ENCODE measurements around the gene LDHD. TPM values are rescaled to one million over a fixed set of nuclear protein-coding genes. Genes with fewer than 3 reads are reported as not detected.

LDHD gene
- polyA plus RNA-seq, 3 donors, result 4.3 to 7.3 (median 6.8) TPM

DNA sequence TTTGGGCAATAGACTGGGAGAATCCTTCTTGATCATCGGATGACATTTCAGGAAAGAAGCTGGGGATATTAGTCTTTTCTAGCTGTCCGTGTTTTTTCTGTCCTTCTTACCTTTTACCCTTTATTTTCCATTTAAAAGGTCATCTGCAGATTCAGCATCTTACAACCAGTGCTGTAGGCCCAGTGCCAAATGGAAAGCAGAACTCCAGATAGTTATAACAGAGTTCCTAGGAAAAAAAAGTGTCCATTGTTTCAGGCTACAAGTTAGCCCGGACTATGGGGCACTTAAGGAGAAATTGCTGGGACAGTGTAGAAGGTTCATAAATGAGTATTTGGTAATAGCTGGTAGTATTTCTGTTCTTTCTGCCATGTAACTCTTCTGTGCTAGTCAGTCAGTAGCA, 28.4 kb downstream of the LDHD start:
- DNase-seq (ENCODE audit: extremely low read depth in 1 of 11, low read depth in 9 of 11, low spot score in 4 of 11), result no peak

DNA sequence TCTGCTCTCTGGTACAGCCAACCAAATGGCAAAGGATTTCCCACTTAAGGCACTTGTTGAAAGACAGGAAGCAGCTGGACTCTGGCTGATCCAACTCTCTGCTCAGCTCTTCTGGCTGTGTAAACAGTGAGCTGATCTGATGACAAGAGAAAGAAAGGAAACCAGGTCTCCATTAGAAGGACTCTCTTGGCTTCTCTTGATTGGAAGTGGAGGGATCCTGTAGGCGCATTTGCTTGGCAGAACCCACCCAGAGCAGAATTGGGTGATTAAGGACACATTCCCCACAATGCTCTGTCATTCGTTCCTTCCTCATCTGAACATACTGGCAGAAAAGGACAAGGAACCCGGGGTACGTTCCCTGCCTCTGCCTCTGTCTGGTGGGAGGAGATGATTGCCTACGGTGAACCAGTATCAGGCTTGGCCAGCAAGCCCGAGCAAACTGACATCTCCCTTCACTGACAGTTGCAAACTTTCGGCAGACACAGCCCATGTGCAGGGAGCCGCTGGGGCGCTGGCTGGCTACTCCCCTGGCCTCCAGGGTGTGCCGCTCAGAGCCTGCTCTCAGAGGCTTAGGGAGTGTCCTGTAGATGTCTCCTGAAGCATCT, 29.1 kb downstream of the LDHD start:
- peak in 3 of 11 donors; percentile 30 to 36 (median 33) for DNase-seq (ENCODE audit: extremely low read depth in 1 of 11, low read depth in 9 of 11, low spot score in 4 of 11)

DNA sequence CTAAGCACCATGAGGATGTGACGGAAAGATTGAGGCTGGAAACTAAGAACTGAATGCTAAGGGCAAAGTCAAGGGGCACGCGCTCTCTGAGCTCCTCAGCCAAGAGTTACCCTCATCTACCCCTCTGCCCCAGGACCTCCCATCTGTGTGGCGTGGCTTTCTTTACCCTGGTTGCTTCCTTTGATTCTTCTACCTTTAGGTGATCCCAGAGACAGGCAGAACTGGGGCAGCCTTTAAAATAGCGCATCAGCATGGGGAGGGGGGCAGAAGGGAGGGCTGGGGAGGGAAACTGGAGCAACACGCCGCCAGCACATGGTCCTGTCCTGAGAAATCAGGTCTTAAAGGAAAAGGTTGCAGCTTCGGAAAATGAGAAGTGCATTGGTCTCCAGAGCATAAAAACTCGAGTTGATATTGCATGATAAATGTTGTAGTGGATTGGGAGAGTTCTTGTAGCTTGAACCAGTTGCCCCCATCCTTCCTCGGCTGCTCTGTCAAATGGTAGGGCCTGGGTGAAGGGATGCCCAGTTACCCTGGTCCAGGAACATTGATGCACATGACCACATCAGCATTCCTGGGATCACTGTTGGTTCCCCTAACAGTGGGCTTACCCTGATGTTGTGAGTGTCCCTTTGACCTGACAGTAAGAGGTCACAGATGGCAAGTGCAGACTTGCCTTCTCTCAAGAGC, 29.7 kb downstream of the LDHD start:
- no peak for DNase-seq (ENCODE audit: extremely low read depth in 1 of 11, low read depth in 9 of 11, low spot score in 4 of 11)

DNA sequence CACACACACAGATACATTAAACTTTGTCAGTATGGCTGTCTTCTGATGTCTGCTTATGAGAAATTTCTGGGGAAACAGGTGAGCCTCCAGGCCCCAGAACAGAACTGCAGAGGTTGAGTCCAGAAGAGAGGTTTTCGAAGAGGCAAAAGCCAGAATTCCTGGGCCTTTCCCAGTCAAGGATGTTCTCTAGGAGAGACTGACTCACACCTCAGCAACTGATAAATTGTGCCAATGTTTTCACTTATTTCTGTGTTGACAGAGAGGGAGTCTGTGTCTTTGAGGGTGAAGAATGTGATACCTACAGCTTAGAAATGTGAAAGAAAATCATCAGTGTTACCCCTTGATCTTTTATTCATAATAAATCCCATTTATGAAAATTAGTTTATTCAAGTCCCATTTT, 30.3 kb downstream of the LDHD start:
- DNase-seq (ENCODE audit: extremely low read depth in 1 of 11, low read depth in 9 of 11, low spot score in 4 of 11), result no peak

DNA sequence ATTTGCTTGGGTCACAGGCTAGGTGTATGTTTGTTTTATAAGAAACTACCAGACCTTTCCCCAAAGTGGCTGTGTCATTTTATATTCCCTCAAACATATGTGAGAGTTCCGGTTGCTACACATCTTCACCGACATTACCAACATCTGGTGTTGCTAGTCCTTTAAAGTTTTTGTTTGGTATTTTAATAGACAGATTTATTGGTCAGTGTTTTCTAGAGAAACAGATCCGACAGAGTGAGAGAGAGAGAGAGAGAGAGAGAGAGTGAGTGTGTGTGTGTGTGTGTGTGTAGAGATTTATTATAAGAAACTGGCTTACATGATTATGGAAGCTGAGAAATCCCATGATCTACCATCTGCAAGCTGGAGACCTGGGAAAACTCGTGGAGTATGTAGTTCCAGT, 31.0 kb downstream of the LDHD start:
- no peak for DNase-seq (ENCODE audit: extremely low read depth in 1 of 11, low read depth in 9 of 11, low spot score in 4 of 11)

DNA sequence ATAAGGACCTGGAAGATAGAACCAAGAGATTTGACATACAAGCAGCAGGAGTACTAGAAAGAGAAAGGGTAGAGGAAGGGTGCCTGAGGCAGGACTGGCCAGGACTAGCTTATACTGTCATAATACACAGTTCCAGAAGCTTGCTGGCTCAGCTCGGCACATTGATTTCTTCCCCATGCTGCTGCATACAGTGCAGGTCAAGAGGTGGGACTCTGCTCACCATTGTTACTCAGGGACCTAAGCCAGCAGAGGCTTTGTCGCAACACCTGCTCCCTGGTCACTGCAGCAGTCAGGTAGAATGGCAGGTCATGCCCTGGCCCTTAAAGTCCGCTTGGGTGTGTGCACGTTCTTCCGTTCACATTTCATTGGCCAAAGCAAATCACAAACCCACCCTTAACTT, 32.8 kb downstream of the LDHD start:
- no peak for DNase-seq (ENCODE audit: extremely low read depth in 1 of 11, low read depth in 9 of 11, low spot score in 4 of 11)

DNA sequence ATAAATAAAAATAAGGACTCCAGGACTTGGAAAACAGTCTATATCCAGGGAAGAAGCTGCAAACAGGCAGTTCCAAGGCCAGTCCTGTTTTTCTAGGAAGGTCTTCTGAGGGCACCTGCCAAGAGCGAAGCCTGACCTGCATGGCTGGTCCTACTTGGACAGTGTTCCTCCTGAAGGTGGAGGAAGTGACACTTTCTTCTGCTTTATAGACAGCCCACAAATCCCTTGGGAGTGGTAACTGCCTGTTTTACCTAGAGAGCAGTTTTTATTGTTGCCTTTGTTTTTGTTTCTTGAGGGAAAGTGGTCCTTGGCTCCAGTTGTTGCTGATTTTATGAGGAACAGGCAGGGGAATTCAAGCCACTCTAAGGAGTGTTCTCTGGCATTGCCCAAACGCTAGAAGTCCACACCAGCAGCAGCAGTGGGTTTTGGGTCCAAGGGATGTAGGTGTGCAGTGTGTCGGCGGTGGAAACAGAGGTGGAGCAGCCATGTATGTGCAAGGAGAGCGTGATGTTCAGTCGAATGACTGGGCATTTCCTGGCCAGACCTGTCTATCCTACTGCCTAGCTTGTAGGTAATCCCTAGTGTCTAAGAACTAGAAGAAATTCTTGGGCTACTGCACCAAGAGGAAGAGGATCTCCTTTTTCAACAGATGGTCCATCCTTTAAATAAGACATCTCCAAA, 35.3 kb downstream of the LDHD start:
- DNase-seq (ENCODE audit: extremely low read depth in 1 of 11, low read depth in 9 of 11, low spot score in 4 of 11), result no peak

DNA sequence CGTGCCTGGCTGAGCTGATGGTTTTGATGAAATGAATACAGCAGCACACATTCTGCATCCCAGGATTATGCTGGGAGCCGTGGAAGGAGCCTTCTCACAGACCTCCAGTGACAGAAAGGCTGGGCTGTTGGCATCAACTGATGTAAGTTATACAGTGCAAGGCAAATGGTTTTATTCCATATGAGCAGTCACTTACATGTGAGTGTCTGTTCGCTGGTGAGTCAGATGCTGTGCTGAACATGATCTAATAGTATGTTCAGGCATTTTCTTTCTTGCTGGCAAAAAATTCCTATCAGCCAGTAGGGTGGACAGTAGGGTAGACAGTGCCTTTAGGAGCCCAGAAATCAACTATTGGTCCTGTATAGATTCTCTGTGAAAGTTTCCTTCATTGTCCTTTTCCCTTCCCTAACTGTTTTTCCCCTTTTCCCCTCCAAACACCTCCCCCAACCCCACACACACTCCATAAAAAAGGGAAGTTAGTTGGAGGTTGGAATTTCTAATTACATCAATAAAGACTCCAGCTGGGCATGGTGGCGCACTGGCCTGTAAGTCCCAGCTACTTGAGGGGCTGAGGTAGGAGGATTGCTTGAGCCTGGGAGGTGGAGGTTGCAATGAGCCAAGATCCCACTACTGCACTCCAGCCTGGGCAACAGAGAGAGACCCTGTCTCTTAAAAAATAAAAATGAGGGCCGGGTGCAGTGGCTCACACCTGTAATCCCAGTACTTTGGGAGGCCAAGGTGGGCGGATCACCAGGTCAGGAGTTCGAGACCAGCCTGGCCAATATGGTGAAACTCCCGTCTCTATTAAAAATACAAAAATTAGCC, 36.2 kb downstream of the LDHD start:
- DNase-seq (ENCODE audit: extremely low read depth in 1 of 11, low read depth in 9 of 11, low spot score in 4 of 11), result no peak

DNA sequence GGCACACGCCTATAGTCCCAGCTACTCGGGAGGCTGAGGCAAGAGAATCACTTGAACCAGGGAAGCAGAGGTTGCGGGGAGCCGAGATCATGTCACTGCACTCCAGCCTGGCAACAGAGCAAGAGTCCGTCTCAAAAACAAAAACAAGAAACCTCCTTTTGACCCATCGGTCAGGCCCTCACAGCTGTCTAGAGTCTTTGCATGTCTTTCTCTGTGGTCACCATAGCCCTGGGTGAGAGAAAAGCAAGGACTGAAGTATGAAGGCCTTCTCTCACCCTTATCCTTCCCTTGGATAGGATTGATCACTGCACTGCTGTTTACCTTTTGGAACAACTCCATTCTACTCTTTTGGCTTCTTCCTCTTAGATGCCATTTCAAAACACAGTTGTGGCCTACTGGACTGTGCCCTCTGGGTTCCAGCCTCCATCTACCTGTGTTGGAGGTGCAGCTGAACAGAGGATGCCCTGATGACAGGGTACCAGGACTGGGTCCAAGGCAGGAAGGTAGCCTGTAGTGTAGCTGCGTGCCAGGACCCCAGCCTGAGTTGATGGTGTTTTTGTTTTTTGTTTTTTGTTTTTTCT, 37.1 kb downstream of the LDHD start:
- DNase-seq (ENCODE audit: extremely low read depth in 1 of 11, low read depth in 9 of 11, low spot score in 4 of 11), result no peak

DNA sequence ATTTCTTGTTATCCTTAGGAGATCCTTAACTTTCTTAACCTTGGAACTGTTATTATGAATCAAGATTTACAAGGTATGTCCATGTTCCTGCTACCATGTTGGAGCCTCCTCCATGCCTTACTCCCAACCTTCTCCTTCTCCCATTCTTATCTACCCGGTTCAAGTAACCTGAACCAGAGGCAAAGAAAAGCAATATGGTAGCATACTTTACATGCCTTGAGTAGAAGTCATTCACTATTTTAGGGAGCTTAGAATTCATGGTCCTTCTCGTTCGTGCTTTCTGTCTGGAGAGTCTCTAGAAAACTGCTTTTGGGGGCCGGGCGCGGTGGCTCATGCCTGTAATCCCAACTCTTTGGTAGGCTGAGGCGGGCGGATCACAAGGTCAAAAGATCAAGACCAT, 37.7 kb downstream of the LDHD start:
- no peak for DNase-seq (ENCODE audit: extremely low read depth in 1 of 11, low read depth in 9 of 11, low spot score in 4 of 11)

DNA sequence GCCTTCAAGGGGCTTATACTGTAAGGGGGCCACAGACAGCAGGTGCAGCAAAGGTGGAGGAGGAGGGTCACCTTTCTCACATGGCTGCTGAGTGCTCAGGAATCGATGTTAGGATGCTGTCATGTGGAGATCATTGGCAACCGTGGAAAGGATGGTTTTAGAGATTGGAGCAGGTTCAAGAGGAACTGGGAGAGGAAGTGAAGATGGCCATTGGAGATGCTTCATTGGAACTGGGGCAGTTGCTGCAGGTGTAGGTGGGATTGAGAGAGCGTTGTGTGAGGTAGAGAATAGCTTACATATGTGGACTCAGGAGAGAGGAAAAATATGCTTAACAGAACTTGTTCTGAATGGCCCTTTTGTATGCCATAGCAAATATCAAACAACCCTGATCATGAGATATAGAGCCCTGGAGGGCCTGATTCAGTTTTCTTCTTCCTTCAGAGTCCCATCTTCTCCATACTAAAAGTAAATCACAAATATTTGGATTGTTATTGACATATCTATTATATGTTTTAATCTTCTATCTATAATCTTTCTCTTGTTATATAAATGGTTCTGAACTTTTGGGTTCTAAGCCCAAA, 40.8 kb downstream of the LDHD start:
- DNase-seq (ENCODE audit: extremely low read depth in 1 of 11, low read depth in 9 of 11, low spot score in 4 of 11), result no peak

DNA sequence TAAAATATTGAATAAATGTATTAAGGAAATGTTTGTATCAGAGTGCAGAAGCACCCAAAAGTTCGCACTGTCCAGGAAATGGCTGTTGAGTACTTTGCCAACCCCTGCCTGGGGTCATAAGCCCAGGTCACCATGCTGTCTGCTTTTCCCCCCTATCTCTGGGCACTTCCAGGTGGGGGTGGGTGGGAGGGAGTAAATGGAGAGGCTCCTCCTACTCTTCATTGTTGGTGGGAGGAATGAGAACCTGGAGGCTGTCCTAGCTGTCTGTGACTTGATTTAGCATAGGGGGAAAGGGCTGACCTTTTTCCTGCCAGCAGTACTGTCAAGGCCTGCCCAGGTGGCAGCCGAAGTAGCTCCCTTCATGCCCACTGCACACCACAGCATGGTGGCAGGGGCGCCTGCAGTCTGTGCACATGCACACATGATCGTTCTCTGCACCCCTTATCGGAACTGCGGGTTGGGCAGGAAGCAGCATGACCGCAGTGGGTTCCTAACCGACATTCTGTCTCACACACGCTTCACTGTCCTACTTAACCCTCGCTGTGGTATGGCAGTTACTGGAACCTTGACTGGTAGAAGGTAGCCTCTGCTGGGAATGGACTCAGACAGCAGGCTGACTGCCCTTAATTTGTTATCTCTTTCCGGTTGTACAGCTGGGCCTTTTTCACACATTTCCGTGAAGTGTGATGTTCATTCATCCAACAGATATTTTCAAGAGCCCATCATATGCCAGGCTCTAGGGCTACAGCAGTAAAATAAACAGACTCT, 41.5 kb downstream of the LDHD start:
- no peak for DNase-seq (ENCODE audit: extremely low read depth in 1 of 11, low read depth in 9 of 11, low spot score in 4 of 11)

DNA sequence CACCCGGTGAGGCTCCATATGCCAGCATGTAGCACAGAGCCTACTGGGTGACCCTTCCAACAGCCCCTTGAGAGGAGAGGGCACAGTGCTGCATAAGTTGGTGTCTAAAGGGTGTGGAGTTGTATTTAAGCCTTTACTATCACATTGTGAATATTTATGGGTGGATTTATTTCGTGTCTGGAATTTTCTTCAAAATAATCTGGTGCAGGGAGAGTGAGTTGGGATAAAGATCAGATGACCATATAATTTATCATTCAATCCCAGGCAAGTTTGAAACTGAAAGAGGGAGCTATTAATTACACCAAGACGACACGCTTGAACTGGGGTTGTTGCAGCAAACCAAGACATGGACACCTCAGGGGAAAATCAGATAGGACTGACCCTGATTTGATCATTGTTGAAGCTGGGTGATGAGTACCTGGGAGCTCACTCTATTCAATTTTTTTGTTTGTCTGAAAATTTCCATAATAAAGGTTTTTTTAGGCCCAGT, 42.2 kb downstream of the LDHD start:
- DNase-seq (ENCODE audit: extremely low read depth in 1 of 11, low read depth in 9 of 11, low spot score in 4 of 11), result no peak

DNA sequence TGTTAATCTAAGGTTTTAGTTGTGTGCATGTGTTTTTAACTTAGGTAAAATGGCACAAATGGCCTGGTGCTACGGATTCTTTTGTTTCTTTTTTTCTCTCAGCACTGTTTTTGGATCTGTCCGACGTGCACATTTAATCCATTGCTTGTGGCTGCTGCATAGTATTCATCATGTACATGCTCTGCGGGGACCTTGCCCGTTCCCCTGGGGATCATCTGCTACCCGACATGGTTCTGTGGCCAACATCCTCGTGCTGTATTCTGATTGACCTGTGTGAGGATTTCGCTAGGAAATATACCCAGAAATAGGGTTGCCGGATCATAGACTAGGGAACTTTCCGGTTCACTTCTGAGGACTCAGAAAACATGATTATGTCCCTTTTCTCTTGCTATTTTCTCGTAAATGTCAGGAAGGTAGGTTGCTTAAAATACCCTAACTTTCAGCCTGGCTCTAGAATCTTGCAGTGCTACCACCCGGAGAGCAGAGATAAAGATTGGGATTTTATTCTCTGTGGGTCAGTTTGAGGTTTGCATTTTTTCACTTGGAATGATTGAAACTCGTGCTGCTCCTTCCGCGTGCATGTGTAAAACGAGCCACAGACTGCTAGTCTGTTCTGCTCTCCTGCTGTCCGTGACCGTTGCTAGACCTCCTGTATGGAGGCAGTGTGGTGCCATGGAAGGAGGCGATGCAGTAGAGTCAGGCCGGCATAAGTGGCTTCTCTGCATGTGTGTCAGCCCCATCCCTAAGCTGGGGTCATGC, 42.9 kb downstream of the LDHD start:
- DNase-seq (ENCODE audit: extremely low read depth in 1 of 11, low read depth in 9 of 11, low spot score in 4 of 11), result no peak

DNA sequence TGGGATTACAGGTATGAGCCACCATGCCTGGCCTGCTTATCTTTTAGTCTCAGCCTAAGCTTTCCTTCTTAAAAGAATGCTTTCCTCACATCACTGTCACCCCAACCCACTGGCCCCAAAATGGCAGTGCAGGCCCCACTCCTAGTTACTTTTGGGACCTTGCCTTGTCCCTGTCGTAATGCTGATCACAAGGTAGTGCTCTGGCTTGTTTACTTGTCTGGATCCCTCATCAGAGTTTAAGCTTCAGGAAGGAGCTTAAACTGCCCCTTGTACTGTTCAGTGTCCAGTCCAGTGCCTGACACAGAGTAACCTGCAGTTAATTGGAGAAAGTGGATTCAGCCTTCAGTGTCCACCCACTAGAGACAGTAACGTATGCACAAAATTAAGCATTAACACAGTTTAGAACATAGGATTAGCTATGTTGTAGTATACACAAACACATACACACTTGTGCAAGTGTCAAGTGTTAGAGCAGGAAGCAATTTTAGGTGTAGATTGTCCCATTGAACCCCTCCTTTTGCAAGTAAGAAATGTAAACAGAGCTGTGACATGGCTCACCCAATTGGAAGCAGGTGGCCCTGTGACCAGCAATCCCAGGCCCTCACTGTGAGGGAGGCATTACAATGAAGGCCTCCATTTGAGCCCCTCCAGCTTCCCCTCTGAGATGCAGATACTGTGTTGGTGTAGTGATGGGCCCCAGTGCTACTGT, 44.2 kb downstream of the LDHD start:
- no peak for DNase-seq (ENCODE audit: extremely low read depth in 1 of 11, low read depth in 9 of 11, low spot score in 4 of 11)

DNA sequence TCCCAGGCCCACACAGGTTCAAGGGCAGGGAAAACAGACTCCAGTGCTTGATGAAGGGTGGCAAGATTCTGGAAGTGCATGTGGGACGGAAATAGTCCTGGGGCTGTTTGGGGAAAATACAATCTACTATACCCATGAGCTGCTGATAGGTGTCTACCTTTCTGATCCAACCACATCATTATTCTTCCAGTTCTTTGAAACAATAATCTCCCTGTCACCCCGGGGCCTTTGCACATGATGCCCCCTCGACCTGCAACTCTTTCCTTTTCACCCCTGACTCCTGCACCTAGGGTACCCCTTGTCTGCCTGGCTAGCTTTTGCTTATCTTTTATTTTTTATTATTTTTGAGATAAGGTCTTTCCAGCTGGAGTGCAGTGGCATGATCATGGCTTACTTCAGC, 45.0 kb downstream of the LDHD start:
- DNase-seq (ENCODE audit: extremely low read depth in 1 of 11, low read depth in 9 of 11, low spot score in 4 of 11), result no peak
